Endothelial cell of umbilical vein (primary cell): ENCODE measurements around the gene RAB40C. TPM values are rescaled to one million over a fixed set of nuclear protein-coding genes. Genes with fewer than 3 reads are reported as not detected.

Experiments used
- BruUV-seq: library from RNA; stranded (reverse); fragments of 400-500 nt; replicated peaks from 2 replicates; lab custom pipeline; 2021; lab: Mats Ljungman, UMichigan
- CTCF ChIA-PET: fragments of 300-600, 350-600 bp; sonication (Branson Sonifier 250); formaldehyde crosslinking; loops from one replicate; lab custom pipeline; 2021; ENCODE audit warnings: antibody characterized with exemption, inconsistent platforms; lab: Charles Lee
- POLR2A ChIA-PET: fragments of 300-600, 350-600 bp; sonication (Branson Sonifier 250); formaldehyde crosslinking; loops from one replicate; lab custom pipeline; 2021; ENCODE audit warnings: antibody characterized with exemption, inconsistent platforms; lab: Charles Lee
- DNase-seq: peaks from one replicate; pipeline ENCODE4 v3.0.0-alpha.2; 2011; ENCODE audit warnings: low read depth, low spot score
- FAIRE-seq: peaks from 2 replicates; lab custom pipeline; 2011; peaks lifted over from hg19 to GRCh38; lab: Jason Lieb, UNC
- H2AFZ ChIP-seq: 2 replicates; pipeline ENCODE4 v1.6.0; 2012; ENCODE audit warnings: low read depth, low read length, control low read depth, inconsistent platforms
- H3K27ac ChIP-seq: 2 replicates; pipeline ENCODE4 v1.5.1; 2011; ENCODE audit warnings: low read depth, mild to moderate bottlenecking, control low read depth, low read length, moderate library complexity; ENCODE audit not compliant: insufficient read depth
- H3K27me3 ChIP-seq, 2 experiments: 2 replicates each; pipeline versions ENCODE4 v1.6.0 to v1.6.1; 2011; ENCODE audit warnings: low read length in 2 of 2, mixed read lengths in 1 of 2; ENCODE audit not compliant: control insufficient read depth in 2 of 2, insufficient read depth in 2 of 2
- H3K36me3 ChIP-seq, 2 experiments: 2 replicates in 1 of 2; 3 replicates in 1 of 2; pipeline ENCODE4 v1.5.1; 2011; ENCODE audit warnings: low read length in 2 of 2, mild to moderate bottlenecking in 1 of 2, moderate library complexity in 1 of 2; ENCODE audit not compliant: control insufficient read depth in 2 of 2, insufficient read depth in 2 of 2; ENCODE audit errors: extremely low read depth in 1 of 2
- H3K4me1 ChIP-seq: 3 replicates; pipeline ENCODE4 v1.5.1; 2011; ENCODE audit warnings: mild to moderate bottlenecking, low read length; ENCODE audit not compliant: control insufficient read depth, insufficient read depth; ENCODE audit errors: extremely low read depth
- H3K4me2 ChIP-seq: 2 replicates; pipeline ENCODE4 v1.6.1; 2011; ENCODE audit warnings: low read length, control low read depth, mixed read lengths; ENCODE audit not compliant: insufficient read depth
- H3K4me3 ChIP-seq, 3 experiments: fragments of 200-600 bp in 1 of 3; sonication (generic), shearing (Covaris generic) in 1 of 3; replicated peaks in 1 of 3; 2 replicates each; pipeline ENCODE4 v1.5.1; 2011 to 2016; ENCODE audit warnings: control low read depth in 3 of 3, low read length in 3 of 3, mild to moderate bottlenecking in 2 of 3, inconsistent platforms in 1 of 3, low read depth in 1 of 3, moderate library complexity in 1 of 3; ENCODE audit not compliant: insufficient read depth in 1 of 3
- H3K79me2 ChIP-seq: 2 replicates; pipeline ENCODE4 v1.6.0; 2012; ENCODE audit warnings: low read length, inconsistent platforms; ENCODE audit not compliant: control insufficient read depth, insufficient read depth
- H3K9ac ChIP-seq: replicated peaks from 2 replicates; pipeline ENCODE3; 2011; ENCODE audit warnings: low read length, control low read depth; ENCODE audit not compliant: insufficient read depth; ENCODE audit errors: extremely low read depth
- H3K9me1 ChIP-seq: replicated peaks from 3 replicates; pipeline ENCODE4 v1.6.0; 2011; ENCODE audit warnings: mild to moderate bottlenecking, low read length; ENCODE audit not compliant: control insufficient read depth, insufficient read depth; ENCODE audit errors: extremely low read depth
- H3K9me3 ChIP-seq: replicated peaks from 2 replicates; pipeline ENCODE4 v1.5.1; 2012; ENCODE audit warnings: low read length, inconsistent platforms; ENCODE audit not compliant: control insufficient read depth, insufficient read depth
- H4K20me1 ChIP-seq: replicated peaks from 2 replicates; pipeline ENCODE3; 2011; ENCODE audit warnings: mild to moderate bottlenecking, low read length; ENCODE audit not compliant: control insufficient read depth, insufficient read depth; ENCODE audit errors: extremely low read depth
- EZH2 ChIP-seq: IDR thresholded peaks from 2 replicates; pipeline ENCODE4 v1.6.1; 2012; ENCODE audit warnings: borderline replicate concordance, low read depth, mild to moderate bottlenecking, moderate library complexity, low read length, inconsistent platforms; ENCODE audit not compliant: severe bottlenecking
- FOS ChIP-seq: IDR thresholded peaks from 2 replicates; pipeline ENCODE4 v1.6.1; 2011; ENCODE audit warnings: mild to moderate bottlenecking, low read length, moderate library complexity, borderline replicate concordance; ENCODE audit not compliant: insufficient read depth
- GATA2 ChIP-seq: IDR thresholded peaks from 2 replicates; pipeline ENCODE4 v1.7.0; 2011; ENCODE audit warnings: low read depth, mild to moderate bottlenecking, moderate library complexity, mixed read lengths, low read length; ENCODE audit not compliant: insufficient read length, insufficient read depth
- JUN ChIP-seq: IDR thresholded peaks from 2 replicates; pipeline ENCODE4 v1.6.1; 2011; ENCODE audit warnings: borderline replicate concordance, low read depth; ENCODE audit not compliant: insufficient read length, insufficient read depth
- MYC ChIP-seq: IDR thresholded peaks from one replicate; pipeline ENCODE4 v1.6.1; 2011; ENCODE audit warnings: mild to moderate bottlenecking, low read depth, low read length
- POLR2A ChIP-seq: IDR thresholded peaks from 2 replicates; pipeline ENCODE4 v1.6.1; 2012; ENCODE audit warnings: low read depth, mild to moderate bottlenecking, control low read depth, low read length
- POLR2AphosphoS5 ChIP-seq: IDR thresholded peaks from 2 replicates; pipeline ENCODE4 v1.6.1; 2012; ENCODE audit warnings: low read depth, mild to moderate bottlenecking, control low read depth, low read length, moderate library complexity; ENCODE audit not compliant: insufficient read depth
- dilution Hi-C: fragments of 300-500 bp; cut with MboI; formaldehyde crosslinking; loops from one replicate; pipeline ENCODE4 v1.15.0; 2019; ENCODE audit warnings: low sequenced_read_pairs; ENCODE audit not compliant: extremely low pct_ligation_motif_present
- intact Hi-C: fragments of 100-400 bp; cut with micrococcal nuclease; formaldehyde crosslinking; loops from one replicate; pipeline ENCODE4 v1.10.0; 2022
- polyA plus RNA-seq, 4 experiments: library from polyadenylated mRNA; depleted of rRNA in 3 of 4; stranded (reverse) in 3 of 4; unstranded in 1 of 4; fragments of >200 nt; gene quantifications; 2 replicates each; pipeline versions ENCODE4 v1.2.1 to v1.2.3, GENCODE V29; 2011 to 2012; ENCODE audit warnings: missing spikeins in 1 of 4
- total RNA-seq: library from RNA; stranded (reverse); gene quantifications from 2 replicates; pipeline ENCODE4 v1.2.3, GENCODE V29; 2021
- TF ChIP-seq, protein P1 (sequence below): IDR thresholded peaks from 2 replicates; pipeline ENCODE4 v1.6.1; 2011; ENCODE audit not compliant: insufficient read depth, insufficient read length
- TF ChIP-seq, protein P2 (sequence below), 2 donors: IDR thresholded peaks; 1 replicate in 1 of 2; 2 replicates in 1 of 2; pipeline ENCODE4 v1.5.1; 2011; ENCODE audit warnings: low read length in 2 of 2, mild to moderate bottlenecking in 2 of 2, moderate library complexity in 2 of 2, control low read depth in 1 of 2, inconsistent platforms in 1 of 2, low read depth in 1 of 2; ENCODE audit not compliant: insufficient read depth in 1 of 2; ENCODE audit errors: extremely low read depth in 1 of 2

RAB40C gene
- total and polyA plus RNA-seq, 2 donors (not counting 3 experiments of a cell fraction or from before 2014, with no cell fraction given) = 12.4 to 18.8 TPM

DNA sequence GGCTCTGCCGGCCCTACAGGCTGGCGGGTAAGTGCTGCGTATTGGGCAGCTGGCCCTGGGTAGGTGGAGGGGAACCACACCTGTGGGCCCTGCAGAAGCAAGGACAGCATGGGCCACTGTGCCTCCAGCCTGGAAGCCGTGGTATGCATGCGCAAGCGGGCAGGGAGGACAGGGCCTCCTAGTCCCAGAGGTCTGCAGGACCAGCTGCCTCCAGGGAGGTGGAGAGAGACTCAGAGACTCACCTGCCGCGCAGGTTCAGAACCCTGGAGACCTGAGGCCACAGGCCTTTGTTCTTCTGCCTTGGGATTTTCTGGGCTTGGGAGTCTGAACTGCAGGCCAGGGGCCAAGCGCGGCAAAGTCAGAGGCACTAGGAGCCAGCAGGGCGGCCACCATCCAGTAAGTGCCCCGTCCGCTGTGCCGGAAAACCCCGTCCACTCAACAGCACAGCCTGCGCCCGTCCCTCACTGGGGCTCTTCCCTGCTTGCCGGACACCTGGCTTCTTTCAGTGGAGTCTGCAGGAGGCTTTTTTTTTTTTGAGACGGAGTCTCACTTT lies 8.8 kb upstream of the RAB40C start:
- Histone ChIP-seq H3K27me3 (no peaks in the 10 kb centered on the region), H3K4me2 (no peak overlapping the region), H3K4me3 (no peak overlapping the region), H3K9me1 (no peaks in the 10 kb centered on the region), H3K9me3 (no peaks in the 10 kb centered on the region), H3K27ac (no peak overlapping the region), H2AFZ (no peak overlapping the region), H4K20me1 (no peaks in the 10 kb centered on the region), H3K9ac (no peak overlapping the region), H3K4me1 (peaks cover 2% of the 10 kb centered on the region), H3K36me3 (no peaks in the 10 kb centered on the region), H3K79me2 (no peaks in the 10 kb centered on the region)
- FAIRE-seq (no peak), DNase-seq (no peak)
- TF ChIP-seq, protein P1, sequence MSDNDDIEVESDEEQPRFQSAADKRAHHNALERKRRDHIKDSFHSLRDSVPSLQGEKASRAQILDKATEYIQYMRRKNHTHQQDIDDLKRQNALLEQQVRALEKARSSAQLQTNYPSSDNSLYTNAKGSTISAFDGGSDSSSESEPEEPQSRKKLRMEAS = no peak
- TF ChIP-seq, protein P2, sequence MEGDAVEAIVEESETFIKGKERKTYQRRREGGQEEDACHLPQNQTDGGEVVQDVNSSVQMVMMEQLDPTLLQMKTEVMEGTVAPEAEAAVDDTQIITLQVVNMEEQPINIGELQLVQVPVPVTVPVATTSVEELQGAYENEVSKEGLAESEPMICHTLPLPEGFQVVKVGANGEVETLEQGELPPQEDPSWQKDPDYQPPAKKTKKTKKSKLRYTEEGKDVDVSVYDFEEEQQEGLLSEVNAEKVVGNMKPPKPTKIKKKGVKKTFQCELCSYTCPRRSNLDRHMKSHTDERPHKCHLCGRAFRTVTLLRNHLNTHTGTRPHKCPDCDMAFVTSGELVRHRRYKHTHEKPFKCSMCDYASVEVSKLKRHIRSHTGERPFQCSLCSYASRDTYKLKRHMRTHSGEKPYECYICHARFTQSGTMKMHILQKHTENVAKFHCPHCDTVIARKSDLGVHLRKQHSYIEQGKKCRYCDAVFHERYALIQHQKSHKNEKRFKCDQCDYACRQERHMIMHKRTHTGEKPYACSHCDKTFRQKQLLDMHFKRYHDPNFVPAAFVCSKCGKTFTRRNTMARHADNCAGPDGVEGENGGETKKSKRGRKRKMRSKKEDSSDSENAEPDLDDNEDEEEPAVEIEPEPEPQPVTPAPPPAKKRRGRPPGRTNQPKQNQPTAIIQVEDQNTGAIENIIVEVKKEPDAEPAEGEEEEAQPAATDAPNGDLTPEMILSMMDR (IDR thresholded peaks at IDR 0.05; ENCODE audit: extremely low read depth in 1 of 2, insufficient read depth in 1 of 2, low read depth in 1 of 2, low read length in 2 of 2) = no peak
- TF ChIP-seq FOS = no peak
- TF ChIP-seq POLR2AphosphoS5 = no peak
- TF ChIP-seq GATA2 = no peak
- TF ChIP-seq POLR2A = no peak
- TF ChIP-seq MYC = no peak
- TF ChIP-seq EZH2 = no peak
- TF ChIP-seq JUN = no peak
- BruUV-seq = no TSS peak
- intact Hi-C loops (no loop called here), dilution Hi-C loops (no loop called here)
- ChIA-PET POLR2A (no interaction called here), CTCF (interaction anchor here (1.4 to 1.6 kb wide), 2 partner anchors 9 to 56 kb away, joined by 4 read pairs; partner anchors contain the start of gene METTL26)
